Measurements from ENCODE around the gene ZNF512B.
"Not testable (repeated sequence)": the region's sequence is repeated elsewhere in the genome, so short reads cannot be mapped to it uniquely, and the experiment has no call there.

ZNF512B gene

GRCh38 chr20:63976980-63977738, 7.4 kb upstream of the ZNF512B start:
- no peak for DNase-seq

GRCh38 chr20:63976511-63976910, 6.8 kb upstream of the ZNF512B start:
- DNase-seq: not testable (repeated sequence)

- no peak for DNase-seq
These were observed 4.9 kb upstream of the ZNF512B start for GRCh38 chr20:63974402-63975200.

DNA sequence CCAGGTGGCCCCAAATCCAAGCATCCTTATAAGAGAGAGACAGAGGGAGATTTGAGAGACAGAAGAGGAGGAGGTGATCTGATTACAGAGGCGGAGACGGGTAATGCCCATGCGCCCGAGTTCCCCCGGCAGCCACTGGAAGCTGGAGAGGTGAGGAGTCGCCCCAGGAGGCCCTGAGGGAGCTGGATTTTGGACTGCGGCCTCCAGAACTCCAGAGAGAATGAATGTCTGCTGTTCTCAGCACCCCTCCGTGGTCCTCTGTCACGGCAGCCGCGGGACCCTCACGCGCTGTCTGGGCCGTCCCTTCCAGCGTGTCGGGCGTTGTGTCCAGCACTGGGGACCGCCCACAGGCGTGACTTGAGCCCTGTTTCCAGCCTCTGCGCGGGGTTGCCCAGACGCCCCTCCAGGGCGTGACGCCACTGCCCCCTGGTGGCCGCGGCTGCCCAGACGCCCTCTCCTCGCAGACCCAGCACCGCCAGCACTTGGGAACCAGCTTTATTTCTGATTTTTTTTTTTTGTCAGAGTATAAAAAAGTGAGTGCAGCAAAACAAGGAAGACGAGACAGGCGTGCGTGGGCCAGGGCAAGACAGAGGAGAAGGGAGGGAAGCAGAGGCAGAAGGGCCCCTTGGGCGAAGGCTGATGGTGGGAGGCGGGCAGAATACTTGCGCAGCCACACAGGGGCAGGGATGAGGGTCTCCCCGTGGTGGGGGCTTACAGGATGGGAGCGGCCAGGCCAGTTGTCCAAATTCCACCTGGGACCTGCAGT, 4.1 kb upstream of the ZNF512B start:
- peak; percentile 83 to 88 for DNase-seq

- no peak for DNase-seq
These were observed 3.4 kb upstream of the ZNF512B start for GRCh38 chr20:63973160-63973479.

DNA sequence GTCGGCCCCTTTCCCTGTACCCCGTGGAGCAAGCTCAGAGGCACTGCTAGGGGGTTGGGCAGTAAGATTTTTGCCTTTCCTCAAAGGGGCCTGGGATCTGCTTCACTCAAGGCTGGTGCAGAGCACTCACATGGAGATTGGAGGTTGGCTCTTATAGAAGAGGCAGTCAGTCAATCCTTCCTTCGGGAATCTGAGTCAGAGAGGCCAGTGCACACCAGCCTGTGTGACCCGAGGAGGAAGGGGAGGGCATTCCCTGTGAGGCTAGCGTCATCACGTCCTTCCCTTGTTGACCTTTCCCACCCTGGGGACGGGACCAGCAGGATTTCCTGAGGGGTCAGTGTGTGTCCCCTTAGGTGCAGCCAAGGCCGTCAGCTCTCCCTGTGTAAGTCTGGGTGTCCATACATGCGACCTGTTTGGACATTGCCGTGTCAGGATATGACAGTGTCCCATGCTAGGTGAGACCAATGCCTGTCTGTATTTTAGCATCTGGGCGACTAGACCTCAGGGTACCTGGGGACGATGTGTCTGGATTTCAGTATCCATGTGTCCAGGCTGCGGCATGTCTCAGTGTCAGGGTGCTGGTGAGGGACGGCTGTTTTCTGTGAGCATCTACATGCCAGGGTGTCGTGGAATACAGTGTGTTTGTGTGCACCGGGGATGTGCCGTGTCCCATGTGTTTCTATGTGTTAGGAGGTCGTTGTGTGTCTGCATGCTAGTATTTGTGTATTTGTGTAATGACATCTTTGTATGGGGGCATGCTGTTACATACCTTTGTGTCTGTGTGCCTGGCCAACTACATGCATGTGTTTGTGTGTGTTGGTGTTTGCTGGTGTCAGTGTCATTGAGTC, 2.8 kb upstream of the ZNF512B start:
- DNase-seq: no peak

GRCh38 chr20:63971960-63972311, 2.2 kb upstream of the ZNF512B start:
- DNase-seq: not testable (repeated sequence)

DNA sequence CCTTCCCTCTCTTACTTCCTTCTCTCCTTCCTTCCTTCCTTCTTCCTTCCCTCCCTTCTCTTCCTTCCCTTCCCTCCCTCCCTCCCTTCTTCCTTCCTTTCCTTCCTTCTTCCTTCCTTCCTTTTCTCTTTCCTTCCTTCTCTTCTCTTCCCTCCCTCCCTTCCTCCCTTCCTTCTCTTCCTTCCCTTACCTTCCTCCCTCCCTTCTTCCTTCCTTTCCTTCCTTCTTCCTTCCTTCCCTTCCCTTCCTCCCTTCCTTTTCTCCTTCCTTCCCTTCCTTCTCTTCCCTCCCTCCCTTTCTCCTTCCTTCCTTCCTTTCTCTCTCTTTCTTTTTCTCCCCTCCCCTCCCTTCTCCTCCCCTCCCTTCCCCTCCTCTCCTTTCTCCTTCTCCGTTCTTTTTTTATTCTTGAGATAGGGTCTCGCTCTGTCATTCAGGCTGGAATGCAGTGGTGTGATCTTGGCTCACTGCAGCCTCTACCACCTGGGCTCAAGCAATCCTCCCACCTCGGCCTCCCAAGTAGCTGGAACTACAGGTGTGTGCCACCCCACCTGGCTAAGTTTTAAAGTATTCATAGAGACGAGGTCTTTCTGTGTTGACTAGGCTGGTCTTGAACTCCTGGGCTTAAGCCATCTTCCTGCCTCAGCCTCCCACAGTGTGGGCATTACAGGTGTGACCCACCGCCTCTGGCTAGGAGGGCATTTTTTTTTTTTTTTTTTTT, 1.1 kb upstream of the ZNF512B start:
- no peak for DNase-seq

DNA sequence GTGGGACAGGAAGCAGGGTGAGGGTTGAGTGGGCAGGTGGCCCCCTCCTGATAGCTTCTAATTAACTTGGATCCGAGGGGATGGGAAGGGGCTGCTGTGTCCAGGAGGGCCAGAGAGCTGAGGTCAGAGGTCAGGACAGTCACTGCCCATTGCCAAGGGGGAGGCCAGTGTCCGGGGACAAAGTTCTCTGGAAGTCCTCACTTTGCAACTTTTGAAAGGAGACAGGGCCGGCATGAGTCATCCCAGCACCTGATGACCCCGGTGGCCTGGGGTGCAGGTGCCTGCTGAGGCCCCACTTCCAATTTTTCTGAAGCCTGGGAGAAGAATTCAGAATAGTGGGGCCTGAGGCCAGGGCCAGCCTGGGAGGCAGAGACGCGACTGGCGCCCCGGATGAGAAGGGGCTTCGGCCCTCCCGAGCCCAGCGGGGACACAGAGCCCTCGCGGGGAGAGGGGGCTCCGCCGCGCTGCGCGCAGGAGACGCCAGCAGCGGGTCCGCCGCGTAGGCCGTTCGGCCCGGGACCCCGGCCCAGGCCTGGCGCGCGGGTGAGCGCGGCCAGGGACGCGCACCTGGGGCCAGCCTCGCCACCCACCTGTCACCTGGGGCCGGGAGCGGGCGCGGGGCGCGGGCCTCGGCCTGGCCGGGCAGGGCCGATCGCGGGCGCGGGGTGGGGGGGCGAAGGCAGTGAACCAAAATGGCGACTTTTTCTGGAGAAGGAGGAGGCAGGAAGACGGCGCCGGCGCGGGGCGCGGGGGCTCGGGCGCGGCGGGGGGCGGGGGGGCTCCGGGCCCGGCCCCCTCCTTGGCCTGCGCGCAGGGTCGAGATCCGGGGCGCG, 586 bp downstream of the ZNF512B start:
- DNase-seq: no peak

- no peak for DNase-seq
These were observed 1.4 kb downstream of the ZNF512B start for GRCh38 chr20:63968136-63968927.

- DNase-seq: no peak
These were observed 2.2 kb downstream of the ZNF512B start for GRCh38 chr20:63967330-63968135.

DNA sequence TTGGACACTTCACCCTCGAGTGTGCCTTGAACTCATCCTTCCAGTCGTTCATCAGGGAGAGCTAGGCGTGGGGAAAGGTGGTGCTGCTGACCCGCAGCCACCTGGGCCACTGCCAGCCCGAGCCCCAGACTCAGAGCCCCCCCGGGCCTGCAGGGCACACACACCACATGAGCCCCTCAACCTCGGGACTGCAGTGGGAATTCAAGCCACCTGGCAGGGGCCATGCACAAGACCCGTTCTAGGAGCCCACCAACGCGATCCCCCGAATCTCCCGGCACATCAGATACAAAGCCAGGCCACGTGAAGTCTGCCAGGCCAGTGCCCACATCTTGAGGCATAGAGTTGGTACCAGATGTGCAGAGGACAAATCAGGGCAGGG, 2.8 kb downstream of the ZNF512B start:
- no peak for DNase-seq

DNA sequence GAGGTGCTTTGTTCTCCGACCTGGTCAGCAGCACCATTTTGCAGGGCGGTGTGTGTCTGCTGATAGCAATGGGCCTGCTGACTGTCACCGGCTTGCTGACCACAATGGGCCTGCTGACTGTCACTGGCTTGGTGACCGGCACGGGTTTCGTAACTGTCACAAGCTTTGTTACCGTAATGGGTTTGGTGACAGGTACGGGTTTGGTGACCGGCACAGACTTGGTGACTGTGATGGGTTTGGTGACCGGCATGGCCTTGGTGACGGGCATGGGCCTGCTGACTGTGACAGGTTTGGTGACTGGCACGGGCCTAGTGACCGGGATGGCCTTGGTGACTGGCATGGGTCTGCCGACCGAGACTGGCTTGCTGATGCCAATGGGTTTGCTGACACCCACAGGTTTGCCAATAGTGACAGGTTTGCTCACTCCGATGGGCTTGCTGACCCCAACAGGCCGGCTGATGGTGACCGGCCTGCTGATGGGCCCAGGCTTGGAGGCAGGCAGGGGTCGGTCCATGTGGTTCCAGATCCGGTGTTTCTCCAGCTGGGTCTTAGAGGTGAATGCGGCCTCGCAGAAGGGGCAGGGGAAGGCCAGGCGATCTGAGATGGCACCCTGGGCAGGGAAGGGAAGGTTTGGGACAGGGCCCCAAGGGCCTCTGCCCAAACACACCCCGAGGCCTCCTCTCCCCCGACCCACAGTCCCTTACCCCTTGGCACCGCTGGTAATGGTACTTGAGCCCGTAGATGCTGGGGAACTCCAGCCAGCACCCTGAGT, 3.4 kb downstream of the ZNF512B start:
- no peak for DNase-seq

GRCh38 chr20:63964412-63964811, 5.3 kb downstream of the ZNF512B start:
- no peak for DNase-seq

GRCh38 chr20:63963784-63964301, 5.9 kb downstream of the ZNF512B start:
- no peak for DNase-seq

DNA sequence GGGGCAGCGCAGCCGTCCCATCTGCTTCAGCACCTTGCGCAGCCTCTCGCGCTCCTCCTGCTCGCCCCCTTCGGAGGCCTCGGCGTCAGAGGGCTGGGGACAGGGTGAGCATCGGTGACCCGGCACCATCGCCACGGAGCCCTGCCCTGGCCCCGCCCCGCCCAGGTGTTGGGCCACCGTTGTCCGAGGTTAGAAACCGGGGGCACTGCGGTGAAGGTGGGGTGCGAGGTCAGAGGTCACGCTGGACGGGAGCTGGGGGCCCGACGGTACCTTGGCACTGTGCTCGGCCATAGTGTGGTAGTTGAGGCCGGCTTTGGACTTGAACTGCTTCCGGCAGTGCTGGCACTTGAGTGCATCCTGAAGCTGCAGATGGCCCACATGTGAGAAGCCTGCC, 6.4 kb downstream of the ZNF512B start:
- DNase-seq: no peak

DNA sequence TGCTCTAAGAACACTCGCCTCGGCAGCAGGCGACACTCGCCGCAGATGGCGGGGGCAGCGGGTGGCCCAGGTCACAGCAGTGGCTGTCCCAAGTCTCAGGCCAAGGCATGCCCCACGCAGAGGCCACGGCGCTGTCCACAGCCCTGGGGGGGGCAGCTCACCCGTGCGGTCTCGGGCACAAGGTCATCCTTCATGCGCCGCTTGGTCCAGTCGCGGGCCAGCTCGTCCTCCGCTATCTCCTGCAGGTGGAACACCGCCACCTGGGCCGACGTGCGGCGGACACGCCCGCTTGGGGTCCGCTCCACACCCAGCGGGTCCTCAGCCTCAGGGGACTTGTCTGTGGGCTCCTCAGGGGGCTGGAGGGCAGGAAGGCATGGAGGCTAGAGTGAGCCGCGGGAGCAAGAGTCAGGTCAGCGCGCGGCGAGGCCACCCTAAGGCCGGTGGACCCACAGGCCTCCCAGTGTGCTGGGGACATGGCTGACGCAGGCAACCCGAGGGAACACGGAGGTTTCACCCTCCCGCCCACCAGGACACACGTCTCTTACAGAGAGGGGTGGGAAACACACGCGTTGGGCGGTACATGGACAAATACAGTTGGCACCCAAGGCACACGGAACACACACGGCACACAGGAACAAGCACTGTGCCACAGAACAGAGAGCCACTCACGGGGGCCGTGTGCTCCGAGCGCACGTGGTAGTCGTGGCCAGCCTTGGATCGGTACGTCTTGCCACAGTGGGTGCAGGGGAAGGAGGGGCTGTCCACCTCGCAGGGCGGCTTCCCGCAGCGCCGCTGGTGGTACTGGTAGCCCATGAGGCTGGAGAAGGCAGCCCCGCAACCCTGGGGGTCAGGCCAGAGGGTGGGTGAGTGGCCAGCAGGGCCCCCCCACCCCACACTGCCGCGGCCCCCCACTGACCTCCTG, 7.0 kb downstream of the ZNF512B start:
- DNase-seq: no peak

All from NCI-H524 (cell line).